Coronary artery (tissue), 2 donors: Measurements from ENCODE around the gene DLG5.

Experiments
- DNase-seq: peaks from one replicate; pipeline ENCODE4 v3.0.0-alpha.2; 2017; ENCODE audit warnings: low spot score
- H3K27ac ChIP-seq, 2 donors: fragments of 200-600 bp; sonication (generic); one replicate each; pipeline ENCODE4 v1.5.1; 2016 to 2019
- H3K4me3 ChIP-seq: fragments of 200-600 bp; sonication (generic); 2 replicates; pipeline ENCODE4 v1.5.1; 2016; ENCODE audit warnings: mild to moderate bottlenecking, moderate library complexity
- CTCF ChIP-seq: fragments of 200-600 bp; sonication (generic); IDR thresholded peaks from one replicate; pipeline ENCODE4 v1.5.1; 2019; ENCODE audit warnings: antibody characterized with exemption

Gene DLG5

GRCh38 chr10:77911535-77912123 lies 14.9 kb downstream of the DLG5 start:
- no peak for DNase-seq
- TF ChIP-seq CTCF, result no peak
- no peak overlapping the region for H3K27ac ChIP-seq
- H3K4me3 ChIP-seq, result no peak overlapping the region

GRCh38 chr10:77910524-77911145 lies 15.9 kb downstream of the DLG5 start:
- DNase-seq, result no peak
- H3K27ac ChIP-seq, result no peak overlapping the region
- H3K4me3 ChIP-seq, result no peak overlapping the region
- no peak for TF ChIP-seq CTCF

DNA sequence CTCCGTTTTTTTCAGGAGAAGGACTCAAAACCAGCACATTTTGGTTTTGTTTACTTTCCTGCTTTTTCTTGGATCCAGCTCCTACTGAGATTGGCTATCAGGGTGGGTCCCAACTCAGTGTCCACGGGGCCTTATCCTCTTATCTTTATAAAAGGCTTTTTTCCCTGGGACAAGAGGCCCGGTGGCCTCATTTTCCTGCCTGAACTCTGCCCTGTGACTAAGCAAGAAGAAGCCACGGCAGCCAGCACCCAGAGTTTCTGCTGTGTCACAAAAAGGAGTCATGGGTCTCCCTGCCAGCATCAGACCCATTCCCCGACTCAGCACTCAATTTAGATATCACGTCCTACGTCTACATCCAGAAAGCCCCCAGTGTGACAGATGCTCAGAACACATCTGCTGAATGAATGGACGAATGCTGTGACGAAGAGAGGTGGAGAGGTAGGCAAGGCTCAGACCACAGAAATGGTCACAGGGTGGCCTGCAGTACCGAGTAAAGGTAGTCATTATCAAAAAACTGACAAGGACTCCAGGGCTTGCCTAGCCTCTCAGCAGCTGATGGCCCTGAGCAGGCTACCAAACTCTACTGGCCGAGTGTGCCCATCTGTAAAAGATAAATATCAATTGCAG lies 16.7 kb downstream of the DLG5 start:
- H3K27ac ChIP-seq, result peak overlapping the region; percentile 9 to 24
- H3K4me3 ChIP-seq, result no peak overlapping the region
- TF ChIP-seq CTCF, result no peak
- DNase-seq, result no peak

- Histone ChIP-seq H3K4me3 (no peak overlapping the region), H3K27ac (peak overlapping the region in 1 of 2 donors; percentile 24)
- DNase-seq, result no peak
- TF ChIP-seq CTCF, result no peak
These were observed 17.4 kb downstream of the DLG5 start for GRCh38 chr10:77909021-77909748.

DNA sequence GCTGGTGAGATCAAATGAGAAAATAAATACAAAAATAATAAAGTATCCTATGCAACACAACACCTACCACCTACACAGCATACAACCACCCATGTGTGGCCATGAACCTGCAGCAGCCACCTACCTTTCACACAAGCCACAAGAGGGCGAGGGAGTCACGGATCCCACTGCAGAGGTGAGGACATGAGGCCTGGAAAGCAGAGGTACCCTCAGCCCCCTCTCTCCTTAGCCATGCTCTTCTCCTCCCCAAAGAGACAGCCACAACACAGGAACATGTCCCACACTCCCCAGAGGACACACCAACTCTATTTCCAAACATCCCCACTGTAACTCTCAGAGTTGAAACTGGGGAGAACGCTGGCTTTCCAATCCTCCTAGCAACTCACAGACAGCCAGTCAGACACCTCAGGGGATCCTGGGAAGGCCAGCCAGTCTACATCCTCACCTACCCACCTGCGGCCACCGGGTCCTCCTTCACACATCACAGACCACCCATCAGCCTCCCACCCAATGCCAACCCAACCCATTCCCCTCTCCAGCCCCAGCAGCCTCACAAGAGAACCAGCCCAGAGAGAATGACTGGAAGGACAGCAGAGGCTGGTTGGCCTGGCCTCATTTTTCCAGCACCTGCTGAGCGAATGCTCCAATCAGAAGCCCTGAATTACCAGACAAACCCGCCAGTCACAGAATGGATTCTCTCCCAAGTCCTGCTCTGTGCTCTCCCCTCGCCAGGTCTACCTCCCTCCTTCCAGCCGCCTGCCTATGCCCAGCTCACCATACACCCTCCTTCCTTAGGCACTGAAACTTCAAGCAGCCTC lies 18.4 kb downstream of the DLG5 start:
- no peak for TF ChIP-seq CTCF
- no peak for DNase-seq
- H3K27ac ChIP-seq, result no peak overlapping the region
- no peak overlapping the region for H3K4me3 ChIP-seq

DNA sequence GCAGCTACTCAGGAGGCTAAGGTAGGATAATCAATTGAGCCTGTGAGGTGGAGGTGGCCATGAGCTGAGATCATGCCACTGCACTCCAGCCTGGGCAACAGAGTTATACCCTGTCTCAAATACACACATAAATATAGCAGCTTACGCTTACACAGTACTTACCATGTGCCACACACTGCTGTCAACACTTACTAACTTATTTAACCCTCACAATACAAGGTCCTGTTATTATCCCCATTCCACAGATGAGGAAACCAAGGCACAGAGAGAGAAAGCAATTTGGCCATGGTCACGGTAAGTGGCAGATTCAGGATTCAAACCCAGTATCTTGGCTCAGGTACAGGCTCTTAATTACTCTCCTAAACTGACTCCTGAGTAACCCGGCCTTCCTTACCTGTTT lies 19.1 kb downstream of the DLG5 start:
- H3K4me3 ChIP-seq, result no peak overlapping the region
- H3K27ac ChIP-seq, result no peak overlapping the region
- DNase-seq, result no peak
- no peak for TF ChIP-seq CTCF
